Astrocyte (in vitro differentiated cells and primary cell): ENCODE data around the gene CAND1.

Experiments used
- CTCF ChIP-seq: IDR thresholded peaks from 2 replicates; pipeline ENCODE4 v1.5.1; 2011; ENCODE audit warnings: low read depth, mild to moderate bottlenecking, inconsistent platforms, low read length, moderate library complexity; ENCODE audit not compliant: insufficient read depth
- EZH2 ChIP-seq: IDR thresholded peaks from 2 replicates; pipeline ENCODE4 v1.6.1; 2012; ENCODE audit warnings: mild to moderate bottlenecking, low read length, inconsistent platforms; ENCODE audit not compliant: insufficient read depth

GRCh38 chr12:67237231-67237630 is 31.9 kb upstream of the CAND1 start:
- TF ChIP-seq CTCF (no peak), EZH2 (no peak)
